Aorta (tissue), 5 donors: Measurements from ENCODE around the gene FMNL3. TPM values are rescaled to one million over a fixed set of nuclear protein-coding genes. Genes with fewer than 3 reads are reported as not detected.
"Not testable (repeated sequence)": the region's sequence is repeated elsewhere in the genome, so short reads cannot be mapped to it uniquely, and the experiment has no call there.

Source experiments
- ATAC-seq: fragments of 200-7000 bp; cut with Tn5 transposase; one replicate; pipeline ENCODE4 v1.9.1; 2022; ENCODE audit warnings: moderate library complexity; ENCODE audit not compliant: low FRiP score
- DNase-seq, 2 donors: peaks; one replicate each; pipeline ENCODE4 v3.0.0-alpha.2; 2020
- H3K27ac ChIP-seq, 2 donors: one replicate each; pipeline ENCODE4 v1.5.1; 2013; ENCODE audit warnings: low read length in 2 of 2, mild to moderate bottlenecking in 2 of 2, moderate library complexity in 2 of 2, control low read depth in 1 of 2, inconsistent platforms in 1 of 2, low read depth in 1 of 2
- H3K27me3 ChIP-seq, 2 donors: one replicate each; pipeline ENCODE4 v1.6.1; 2013; ENCODE audit warnings: control low read depth in 1 of 2, low read length in 1 of 2, mild to moderate bottlenecking in 1 of 2, moderate library complexity in 1 of 2; ENCODE audit not compliant: insufficient read depth in 2 of 2, control insufficient read depth in 1 of 2
- H3K36me3 ChIP-seq, 2 donors: one replicate each; pipeline ENCODE4 v1.6.1; 2013; ENCODE audit warnings: control low read depth in 1 of 2, low read length in 1 of 2, mild to moderate bottlenecking in 1 of 2; ENCODE audit not compliant: insufficient read depth in 2 of 2, control insufficient read depth in 1 of 2
- H3K4me1 ChIP-seq, 2 donors: one replicate each; pipeline ENCODE4 v1.6.1; 2013; ENCODE audit warnings: low read length in 2 of 2, control low read depth in 1 of 2, mild to moderate bottlenecking in 1 of 2, moderate library complexity in 1 of 2; ENCODE audit not compliant: insufficient read depth in 2 of 2, control insufficient read depth in 1 of 2
- H3K4me3 ChIP-seq, 2 donors: one replicate each; pipeline ENCODE4 v1.5.1; 2013; ENCODE audit warnings: low read length in 2 of 2, control low read depth in 1 of 2, mild to moderate bottlenecking in 1 of 2
- H3K9me3 ChIP-seq: one replicate; pipeline ENCODE4 v1.6.1; 2013; ENCODE audit warnings: mild to moderate bottlenecking, low read length; ENCODE audit not compliant: control insufficient read depth
- WGBS, 2 donors: extraction: QIAGEN DNeasy Blood & Tissue Kit; methylation state at CpG; one replicate each; pipeline ENCODE4 v1.1.7; 2013; 5-methylcytosine and 5-hydroxymethylcytosine counted together
- intact Hi-C, 2 donors: fragments of 100-400 bp; cut with DNase I; formaldehyde crosslinking; loops; one replicate each; pipeline versions ENCODE4 v1.14.2 to v1.15.0; 2022
- polyA plus RNA-seq, 2 donors: library from polyadenylated mRNA; stranded (reverse); fragments of 200-250 nt; gene quantifications; one replicate each; pipeline ENCODE4 v1.2.3, GENCODE V29; 2013
- total RNA-seq, 2 donors: library from RNA; stranded (reverse); fragmentation: NEBNext Ultra II Directional; extraction: Animal tissue kit (Norgen Biotek cat#: 25700); gene quantifications; one replicate each; pipeline ENCODE4 v1.2.1, GENCODE V29; 2021
- donor health status: healthy with polysubstance abuse.
- donor health status: Bipolar disorder and iron deficiency.
- donor health status: DM: no; HTN: no; CAD: no.
- donor health status: DM: no; HTN: no; CAD: no.
- donor health status: DM: yes; HTN: yes; CAD: no.

Gene FMNL3
- total and polyA plus RNA-seq, 4 donors = 6.5 to 53.9 (median 20.9) TPM

GRCh38 chr12:49740930-49741881 is 34.0 kb upstream of the FMNL3 start, which contains the start of gene TMBIM6:
TSS of gene TMBIM6 (plus strand) at chr12:49741557. CDS start at chr12:49752494, 10,937 bp downstream.
- ATAC-seq (peak; percentile 99), DNase-seq (peak; percentile 99 to 100)
- Histone ChIP-seq H3K4me1 (peaks cover 3 to 4% of the 10 kb centered on the region in 2 donors), H3K4me3 (peak within 1 kb of the TSS; percentile 55 to 61), H3K9me3 (no peaks in the 10 kb centered on the region), H3K36me3 (no peaks in the 10 kb centered on the region), H3K27me3 (no peaks in the 10 kb centered on the region), H3K27ac (peak within 1 kb of the TSS; percentile 76 to 88)
- intact Hi-C loops = no loop called here
- WGBS, 2 donors = 4 to 5% methylated on average over 42 to 50 of the region's 50 CpGs

DNA sequence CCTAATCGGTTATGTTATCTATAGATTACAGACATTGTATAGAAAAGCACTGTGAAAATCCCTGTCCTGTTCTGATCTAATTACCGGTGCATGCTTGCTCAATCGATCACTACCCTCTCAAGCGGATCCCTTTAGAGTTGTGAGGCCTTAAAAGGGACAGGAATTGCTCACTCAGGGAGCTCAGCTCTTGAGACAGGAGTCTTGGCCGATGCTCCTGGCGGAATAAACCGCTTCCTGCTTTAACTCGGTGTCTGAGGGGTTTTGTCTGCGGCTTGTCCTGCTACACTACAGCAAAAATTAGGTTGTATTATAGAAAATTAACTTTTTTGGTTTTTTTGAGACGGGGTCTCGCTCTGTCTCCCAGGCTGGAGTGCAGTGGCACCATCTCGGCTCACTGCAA is 33.1 kb upstream of the FMNL3 start:
- H3K9me3 ChIP-seq, H3K4me3 ChIP-seq, H3K27ac ChIP-seq, ATAC-seq, H3K36me3 ChIP-seq, H3K27me3 ChIP-seq, DNase-seq, H3K4me1 ChIP-seq, intact Hi-C loops: not testable (repeated sequence)
- WGBS, 2 donors = 96 to 98% methylated on average over 12 of the region's 12 CpGs

- H3K36me3 ChIP-seq, H3K27me3 ChIP-seq, intact Hi-C loops, DNase-seq, H3K4me3 ChIP-seq, H3K9me3 ChIP-seq, H3K4me1 ChIP-seq, H3K27ac ChIP-seq, ATAC-seq: not testable (repeated sequence)
- WGBS, 2 donors = 84 to 85% methylated on average over 5 of the region's 5 CpGs
Observed at GRCh38 chr12:49738721-49739120, 31.5 kb upstream of the FMNL3 start.

DNA sequence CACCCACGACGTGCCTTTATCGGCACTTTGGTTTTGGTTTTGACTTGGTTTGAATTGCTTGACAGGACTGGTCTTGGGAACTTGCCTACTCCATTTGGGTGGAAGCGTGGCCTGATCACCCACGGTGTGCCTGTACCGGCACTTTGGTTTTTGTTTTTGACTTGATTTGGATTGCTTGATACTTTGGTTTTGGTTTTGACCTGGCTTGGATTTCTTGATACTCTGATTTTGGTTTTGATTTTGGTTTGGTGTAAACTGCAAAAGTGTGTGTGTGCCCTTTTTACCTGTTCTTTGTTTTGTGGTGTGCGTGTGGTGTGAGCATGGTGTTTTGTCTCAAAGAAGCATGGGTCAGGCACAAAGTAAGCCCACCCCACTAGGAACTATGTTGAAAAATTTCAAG is 27.7 kb upstream of the FMNL3 start:
- DNase-seq, H3K36me3 ChIP-seq, H3K27ac ChIP-seq, intact Hi-C loops, H3K27me3 ChIP-seq, H3K4me1 ChIP-seq, H3K4me3 ChIP-seq, H3K9me3 ChIP-seq, ATAC-seq: not testable (repeated sequence)
- 95% methylated on average over 6 to 7 of the region's 7 CpGs for WGBS, 2 donors

DNA sequence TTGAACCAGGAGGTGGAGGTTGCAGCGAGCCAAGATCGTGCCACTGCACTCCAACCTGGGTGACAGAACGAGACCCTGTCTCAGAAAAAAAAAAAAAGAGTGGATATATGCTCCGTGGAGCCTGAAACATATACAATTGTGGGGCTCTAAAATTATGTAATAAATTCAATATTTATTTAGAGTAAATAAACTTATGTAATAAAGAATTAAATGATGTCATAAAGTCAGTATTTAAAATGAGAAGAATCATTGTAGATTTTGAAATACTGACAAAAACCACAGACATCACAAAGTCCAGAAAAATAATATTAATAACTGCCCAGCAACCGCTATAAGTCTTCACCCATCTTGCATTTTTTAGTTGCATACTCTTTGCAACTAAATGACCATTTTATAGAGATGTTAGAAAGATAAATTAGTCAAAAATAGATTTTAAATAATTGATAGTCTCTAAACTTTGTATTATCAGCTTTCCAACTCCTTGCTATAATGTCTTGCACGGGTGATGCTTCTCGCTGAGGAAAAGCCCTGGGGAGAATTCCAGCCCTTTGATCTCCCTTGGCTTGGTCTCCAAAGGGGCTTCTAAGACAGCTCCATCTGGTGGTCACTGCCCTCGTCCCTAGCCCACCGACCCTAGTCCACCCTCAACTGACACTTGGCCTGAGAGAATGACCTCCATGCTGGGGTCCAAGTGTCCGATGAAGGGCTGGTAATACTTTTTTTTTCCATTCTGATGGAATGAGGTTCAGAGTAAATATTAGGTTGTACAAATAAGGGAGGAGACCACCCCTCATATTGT is 26.2 kb upstream of the FMNL3 start:
- H3K27ac ChIP-seq = no peak overlapping the region
- ATAC-seq = no peak
- no peaks in the 10 kb centered on the region for H3K9me3 ChIP-seq
- no peaks in the 10 kb centered on the region for H3K4me1 ChIP-seq
- no peak for DNase-seq
- no peak overlapping the region for H3K4me3 ChIP-seq
- H3K36me3 ChIP-seq = no peaks in the 10 kb centered on the region
- intact Hi-C loops = no loop called here
- no peaks in the 10 kb centered on the region for H3K27me3 ChIP-seq
- 74 to 75% methylated on average over 10 of the region's 10 CpGs for WGBS, 2 donors

- H3K36me3 ChIP-seq = no peaks in the 10 kb centered on the region
- no peaks in the 10 kb centered on the region for H3K27me3 ChIP-seq
- no peak for DNase-seq
- intact Hi-C loops = no loop called here
- no peaks in the 10 kb centered on the region for H3K4me1 ChIP-seq
- whole genome bisulfite sequencing, 2 donors = 86 to 95% methylated on average over 3 of the region's 3 CpGs
- H3K4me3 ChIP-seq = no peak overlapping the region
- no peak overlapping the region for H3K27ac ChIP-seq
- no peak for ATAC-seq
- no peaks in the 10 kb centered on the region for H3K9me3 ChIP-seq
Observed at GRCh38 chr12:49730568-49731101, 23.4 kb upstream of the FMNL3 start.

GRCh38 chr12:49730050-49730449 is 22.8 kb upstream of the FMNL3 start:
- Histone ChIP-seq H3K27me3 (peaks cover 0 to 2% of the 10 kb centered on the region in 2 donors), H3K4me1 (no peaks in the 10 kb centered on the region), H3K27ac (no peak overlapping the region), H3K9me3 (no peaks in the 10 kb centered on the region), H3K36me3 (no peaks in the 10 kb centered on the region), H3K4me3 (no peak overlapping the region)
- ATAC-seq = no peak
- 49 to 64% methylated on average over 1 of the region's 1 CpG for WGBS, 2 donors
- DNase-seq = no peak
- intact Hi-C loops = no loop called here

DNA sequence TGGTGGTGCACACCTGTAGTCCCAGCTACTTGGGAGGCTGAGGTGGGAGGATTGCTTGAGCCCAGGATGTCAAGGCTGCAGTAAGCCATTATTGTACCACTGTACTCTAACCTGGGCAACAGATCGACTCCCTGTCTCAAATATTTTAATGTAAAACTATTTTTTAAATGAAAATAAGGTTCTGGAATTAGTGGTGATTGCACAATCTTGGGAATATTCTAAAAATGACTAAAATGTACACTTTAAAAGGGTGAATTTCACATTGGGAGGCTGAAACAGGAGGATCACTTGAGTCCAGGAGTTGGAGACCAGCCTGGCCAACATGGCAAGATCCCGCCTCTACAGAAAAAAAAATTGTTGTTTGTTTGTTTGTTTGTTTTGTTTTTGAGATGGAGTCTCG is 21.2 kb upstream of the FMNL3 start:
- Histone ChIP-seq H3K4me1 (no peaks in the 10 kb centered on the region), H3K9me3 (no peaks in the 10 kb centered on the region), H3K27ac (no peak overlapping the region), H3K27me3 (peaks cover 0 to 2% of the 10 kb centered on the region in 2 donors), H3K36me3 (no peaks in the 10 kb centered on the region), H3K4me3 (no peak overlapping the region)
- DNase-seq (no peak), ATAC-seq (no peak)
- intact Hi-C loops = no loop called here
- 86 to 91% methylated on average over 3 of the region's 3 CpGs for WGBS, 2 donors
